Measurements from ENCODE around the gene IFT22.
"Not testable (repeated sequence)": the region's sequence is repeated elsewhere in the genome, so short reads cannot be mapped to it uniquely, and the experiment has no call there.

Gene IFT22

DNA sequence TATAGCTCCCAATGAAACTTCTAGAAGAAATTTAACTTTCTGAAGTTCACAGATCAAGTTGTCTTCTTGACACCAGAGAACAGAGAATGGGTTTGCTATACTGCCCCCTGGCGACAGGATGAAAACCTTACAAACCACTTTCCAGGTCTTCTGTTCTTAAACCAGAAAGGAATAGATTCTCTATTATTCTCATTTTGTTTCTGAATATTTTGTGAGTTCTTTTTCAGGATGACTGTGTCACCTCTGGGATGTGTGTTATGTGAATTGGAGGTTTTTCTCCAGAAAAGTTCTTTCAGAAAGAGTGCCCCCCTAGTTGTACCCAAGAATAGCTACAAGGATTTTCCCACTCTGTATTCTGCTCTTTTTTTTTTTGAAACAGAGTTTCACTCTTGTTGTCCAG is 6.3 kb downstream of the IFT22 start:
- DNase-seq (ENCODE audit: low read depth, low spot score): peak; percentile 47

DNA sequence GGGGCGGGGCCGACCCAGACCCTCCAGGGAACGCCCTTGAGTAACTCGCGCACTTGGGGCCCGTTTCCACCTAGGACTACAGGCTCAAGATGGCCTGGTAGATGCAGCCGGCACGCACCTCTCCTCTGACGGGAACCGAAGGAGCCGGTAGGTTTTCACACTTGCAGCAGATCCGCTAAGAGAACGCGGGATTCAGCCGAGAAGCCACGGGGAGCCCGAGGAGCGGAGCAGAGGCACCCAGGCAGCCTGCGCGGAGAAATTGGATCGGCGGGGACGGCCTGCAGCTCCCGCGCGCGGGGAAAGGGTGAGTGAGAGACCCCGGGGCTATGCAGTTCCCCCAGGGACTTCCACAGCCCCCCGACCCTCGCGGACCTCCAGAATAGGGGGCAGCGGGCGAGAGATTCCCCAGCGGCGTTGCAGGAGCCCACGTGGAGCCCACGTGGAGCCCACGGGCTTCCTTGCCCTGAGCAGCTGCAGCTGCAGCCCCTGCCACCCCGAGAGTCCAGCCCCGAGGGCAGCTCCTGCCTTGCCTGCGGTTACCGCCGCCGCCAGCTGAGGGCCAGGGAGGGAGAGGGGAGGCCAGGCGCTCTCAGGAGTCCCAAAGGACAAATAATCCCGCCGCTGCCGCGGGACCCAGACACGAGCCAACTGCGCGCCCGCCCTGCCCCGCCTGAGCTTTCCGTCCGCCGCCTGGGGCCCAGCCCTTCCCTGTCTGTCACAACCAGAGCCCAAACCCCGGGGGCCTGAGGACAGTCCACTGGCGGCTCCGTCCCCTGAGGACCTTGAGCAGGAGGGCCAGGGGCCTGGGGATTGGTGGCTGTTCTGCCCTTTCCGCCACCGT is 13.1 kb downstream of the IFT22 start:
- DNase-seq (ENCODE audit: low read depth, low spot score): peak; percentile 88

DNA sequence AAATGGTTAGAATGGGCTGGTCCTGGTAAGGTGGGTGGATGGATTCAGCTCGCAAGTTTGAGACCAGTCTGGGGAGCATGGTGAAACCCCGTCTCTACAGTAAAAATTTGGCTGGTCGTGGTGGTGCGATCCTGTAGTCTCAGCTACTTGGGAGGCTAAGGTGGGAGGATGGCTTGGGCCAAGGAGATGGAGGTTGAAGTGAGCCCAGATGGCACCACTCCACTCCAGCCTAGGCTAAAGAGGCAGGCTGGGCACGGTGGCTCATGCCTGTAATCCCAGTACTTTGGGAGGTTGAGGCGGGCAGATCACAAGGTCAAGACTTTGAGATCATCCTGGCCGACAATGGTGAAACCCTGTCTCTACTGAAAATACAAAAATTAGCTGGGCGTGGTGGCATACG is 15.3 kb downstream of the IFT22 start:
- DNase-seq (ENCODE audit: low read depth, low spot score): no peak

DNA sequence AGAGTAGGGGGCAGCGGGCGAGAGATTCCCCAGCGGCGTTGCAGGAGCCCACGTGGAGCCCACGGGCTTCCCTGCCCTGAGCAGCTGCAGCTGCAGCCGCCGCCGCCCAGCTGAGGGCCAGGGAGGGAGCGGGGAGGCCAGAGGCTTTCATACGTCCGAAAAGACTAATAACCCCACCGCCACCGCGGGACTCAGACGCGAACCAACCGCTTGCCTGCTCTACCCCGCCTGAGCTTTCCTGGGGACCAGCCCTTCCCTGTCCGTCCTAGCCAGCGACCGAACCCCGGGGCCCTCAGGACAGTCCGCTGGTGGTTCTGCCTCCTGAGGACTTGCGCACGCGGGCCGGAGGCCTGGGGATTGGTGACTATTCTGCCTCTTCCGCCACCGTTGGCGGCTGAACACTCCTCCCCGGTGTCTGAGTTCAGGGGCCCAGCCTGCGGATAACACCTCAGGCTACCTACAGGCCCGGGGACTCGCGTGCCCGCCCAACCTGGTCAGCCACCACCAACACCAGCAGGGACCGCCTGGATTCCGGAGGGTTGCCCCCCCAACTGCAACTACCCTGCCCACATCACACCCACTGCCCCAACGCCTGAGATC is 18.4 kb downstream of the IFT22 start:
- DNase-seq (ENCODE audit: low read depth, low spot score): peak; percentile 82

DNA sequence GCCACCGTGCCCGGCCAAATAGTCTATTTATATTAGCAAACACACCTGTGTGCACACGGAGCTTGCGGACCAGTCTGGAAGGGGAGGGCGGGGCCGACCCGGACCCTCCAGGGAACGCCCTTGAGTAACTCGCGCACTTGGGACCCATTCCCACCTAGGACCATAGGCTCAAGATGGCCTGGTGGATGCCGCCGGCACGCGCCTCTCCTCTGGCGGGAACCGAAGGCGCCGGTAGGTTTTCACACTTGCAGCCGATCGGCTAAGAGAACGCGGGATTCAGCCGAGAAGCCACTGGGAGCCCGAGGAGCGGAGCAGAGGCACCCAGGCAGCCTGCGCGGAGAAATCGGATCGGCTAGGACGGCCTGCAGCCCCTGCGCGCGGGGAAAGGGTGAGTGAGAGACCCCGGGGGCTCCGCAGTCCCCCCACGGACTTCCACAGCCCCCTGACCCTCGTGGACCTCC is 18.9 kb downstream of the IFT22 start:
- DNase-seq (ENCODE audit: low read depth, low spot score): peak; percentile 86

DNA sequence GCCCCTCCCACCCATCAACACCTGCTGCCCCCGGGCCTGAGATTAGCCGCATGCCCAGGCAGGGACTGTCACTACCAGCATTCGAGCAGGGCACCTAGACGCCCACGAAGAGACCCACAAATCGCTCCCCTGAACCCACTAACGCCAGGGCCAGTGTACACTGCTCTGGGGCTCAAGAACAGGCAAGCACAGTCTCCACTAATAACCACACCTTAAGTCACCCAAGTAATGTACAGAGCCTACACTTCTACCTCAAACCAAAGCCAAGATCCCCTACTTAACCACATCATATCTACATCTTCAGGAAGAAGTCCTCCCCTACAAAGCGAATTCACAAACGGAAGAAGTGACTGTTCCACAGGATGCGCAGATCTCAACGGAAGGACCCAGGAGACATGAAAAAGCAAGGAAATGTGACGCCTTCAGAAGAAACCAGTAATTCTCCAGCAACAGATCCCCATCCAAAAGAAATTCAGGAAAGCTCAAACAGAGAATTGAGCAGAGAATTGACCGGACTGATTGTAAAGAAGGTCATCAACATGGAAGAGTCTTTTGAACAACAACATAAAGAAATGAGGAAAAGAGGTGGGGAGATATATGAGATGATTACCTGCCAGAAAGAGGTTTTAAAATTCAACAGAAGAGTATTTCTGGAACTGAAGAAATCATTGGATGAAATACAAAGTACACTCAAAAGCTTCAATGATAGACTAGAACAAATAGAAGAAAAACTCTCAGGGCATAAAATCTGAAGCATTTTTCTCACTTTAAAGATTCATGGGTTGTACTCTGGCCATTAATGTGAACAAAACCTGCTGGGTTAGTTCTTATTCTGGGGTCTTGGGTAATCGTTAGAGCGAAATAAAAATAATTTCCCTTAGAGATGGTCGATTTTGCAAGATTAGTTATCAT is 20.9 kb downstream of the IFT22 start:
- no peak for DNase-seq (ENCODE audit: low read depth, low spot score)

DNA sequence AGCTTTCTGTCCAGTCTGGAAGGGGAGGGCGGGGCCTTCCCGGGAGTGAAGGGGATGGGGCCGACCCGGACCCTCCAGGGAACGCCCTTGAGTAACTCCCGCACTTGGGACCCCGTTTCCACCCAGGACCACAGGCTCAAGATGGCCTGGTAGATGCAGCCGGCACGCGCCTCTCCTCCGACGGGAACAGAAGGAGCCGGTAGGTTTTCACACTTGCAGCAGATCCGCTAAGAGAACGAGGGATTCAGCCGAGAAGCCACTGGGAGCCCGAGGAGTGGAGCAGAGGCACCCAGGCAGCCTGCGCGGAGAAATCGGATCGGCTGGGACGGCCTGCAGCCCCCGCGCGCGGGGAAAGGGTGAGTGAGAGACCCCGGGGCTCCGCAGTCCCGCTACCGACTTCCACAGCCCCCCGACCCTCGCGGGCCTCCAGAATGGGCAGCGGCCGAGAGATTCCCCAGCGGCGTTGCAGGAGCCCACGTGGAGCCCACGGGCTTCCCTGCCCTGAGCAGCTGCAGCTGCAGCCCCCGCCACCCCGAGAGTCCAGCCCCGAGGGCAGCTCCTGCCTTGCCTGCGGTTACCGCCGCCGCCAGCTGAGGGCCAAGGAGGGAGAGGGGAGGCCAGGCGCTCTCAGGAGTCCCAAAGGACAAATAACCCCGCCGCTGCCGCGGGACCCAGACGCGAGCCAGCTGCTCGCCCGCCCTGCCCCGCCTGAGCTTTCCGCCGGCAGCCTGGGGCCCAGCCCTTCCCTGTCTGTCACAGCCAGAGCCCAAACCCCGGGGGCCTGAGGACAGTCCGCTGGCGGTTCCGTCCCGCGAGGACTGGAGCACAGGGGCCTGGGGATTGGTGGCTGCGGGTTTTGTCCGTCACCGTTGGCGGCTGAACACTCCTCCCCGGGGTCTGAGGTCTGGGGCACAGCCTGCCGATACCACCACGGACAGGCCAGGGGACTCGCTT is 21.8 kb downstream of the IFT22 start:
- DNase-seq (ENCODE audit: low read depth, low spot score): peak; percentile 76

DNA sequence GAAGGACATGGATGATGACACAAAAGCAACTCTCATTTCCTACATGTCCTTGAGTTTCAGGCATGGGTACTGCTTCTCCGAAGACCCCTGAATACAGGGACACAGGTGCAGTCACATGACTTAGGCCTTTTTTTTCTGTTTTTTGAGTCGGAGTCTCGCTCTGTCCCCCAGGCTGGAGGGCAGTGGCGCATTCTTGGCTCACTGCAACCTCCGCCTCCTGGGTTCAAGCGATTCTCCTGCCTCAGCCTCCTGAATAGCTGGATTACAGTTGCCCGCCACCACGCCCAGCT is 26.8 kb downstream of the IFT22 start:
- DNase-seq (ENCODE audit: low read depth, low spot score): no peak

DNA sequence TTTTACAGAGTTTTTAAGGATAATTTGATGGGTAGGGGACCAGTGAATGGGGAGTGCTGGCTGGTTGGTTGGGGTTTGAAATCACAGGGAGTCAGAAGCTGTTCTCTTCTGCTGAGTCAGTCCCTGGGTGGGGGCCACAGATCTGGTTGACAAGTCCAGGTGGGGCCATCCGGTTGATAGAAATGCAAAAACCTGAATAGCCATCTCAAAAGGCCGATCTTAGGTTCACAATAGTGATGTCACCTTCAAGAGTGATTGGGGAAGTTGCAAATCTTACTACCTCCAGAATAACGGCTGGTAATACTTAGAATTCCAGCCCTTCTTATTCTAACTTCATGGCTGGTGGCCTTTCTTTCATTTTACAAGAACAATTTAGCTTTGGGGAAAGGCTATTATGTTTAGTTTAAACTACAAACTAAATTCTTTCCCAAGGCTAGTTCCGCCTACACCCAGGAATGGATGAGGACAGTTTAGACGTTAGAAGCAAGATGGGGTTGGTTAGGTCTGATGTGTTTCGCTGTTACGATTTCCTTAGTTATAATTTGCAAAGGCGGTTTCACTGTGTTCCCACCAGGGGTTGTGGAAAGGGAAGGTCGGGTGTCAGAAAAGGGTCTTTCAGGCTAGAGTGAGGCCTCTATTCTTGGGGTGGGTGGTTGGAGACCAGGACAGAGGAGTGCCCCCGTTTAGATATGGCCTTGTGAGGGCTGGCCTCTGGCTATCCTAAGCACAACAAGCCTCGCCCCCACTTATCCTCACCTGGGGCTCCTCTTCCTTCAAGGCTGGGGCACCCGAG is 27.4 kb downstream of the IFT22 start:
- DNase-seq (ENCODE audit: low read depth, low spot score): peak; percentile 93

DNA sequence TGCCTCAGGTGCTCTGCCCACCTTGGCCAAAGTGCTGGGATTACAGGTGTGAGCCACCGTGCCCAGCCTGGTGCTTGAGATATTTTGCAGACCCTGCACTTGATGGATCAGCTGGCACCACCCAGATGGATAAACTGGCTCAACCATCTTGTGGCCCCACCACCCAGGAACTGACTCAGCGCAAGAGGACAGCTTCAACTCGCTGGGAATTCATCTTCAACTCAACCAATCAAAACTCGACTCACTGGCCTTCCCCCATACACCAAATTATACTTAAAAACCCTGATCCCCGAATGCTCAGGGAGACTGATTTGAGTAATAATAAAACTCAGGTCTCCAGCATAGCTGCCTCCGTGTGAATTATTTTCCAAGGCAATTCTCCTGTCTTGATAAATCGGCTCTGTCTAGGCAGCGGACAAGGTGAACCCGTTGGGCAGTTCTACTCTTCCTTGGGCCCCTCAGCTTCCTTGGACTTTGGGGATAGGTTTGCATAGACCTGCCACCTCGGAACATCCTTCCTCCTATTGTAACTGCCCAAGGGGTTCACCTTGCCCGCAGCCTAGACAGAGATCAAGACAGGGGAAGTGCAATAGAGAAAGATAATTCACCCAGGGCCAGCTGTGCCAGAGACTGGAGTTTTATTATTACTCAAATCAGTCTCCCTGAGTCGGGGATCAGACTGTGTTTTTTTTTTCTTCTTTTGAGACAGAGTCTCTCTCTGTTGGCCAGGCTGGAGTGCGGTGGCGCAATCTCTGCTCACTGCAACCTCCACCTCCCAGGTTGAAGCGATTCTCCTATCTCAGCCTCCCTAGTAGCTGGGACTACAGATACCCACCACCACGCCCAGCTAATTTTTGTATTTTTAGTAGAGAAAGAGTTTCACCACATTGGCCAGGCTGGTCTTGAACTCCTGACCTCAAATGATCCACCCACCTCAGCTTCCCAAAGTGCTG is 28.3 kb downstream of the IFT22 start:
- not testable (repeated sequence) for DNase-seq (ENCODE audit: low read depth, low spot score)

DNA sequence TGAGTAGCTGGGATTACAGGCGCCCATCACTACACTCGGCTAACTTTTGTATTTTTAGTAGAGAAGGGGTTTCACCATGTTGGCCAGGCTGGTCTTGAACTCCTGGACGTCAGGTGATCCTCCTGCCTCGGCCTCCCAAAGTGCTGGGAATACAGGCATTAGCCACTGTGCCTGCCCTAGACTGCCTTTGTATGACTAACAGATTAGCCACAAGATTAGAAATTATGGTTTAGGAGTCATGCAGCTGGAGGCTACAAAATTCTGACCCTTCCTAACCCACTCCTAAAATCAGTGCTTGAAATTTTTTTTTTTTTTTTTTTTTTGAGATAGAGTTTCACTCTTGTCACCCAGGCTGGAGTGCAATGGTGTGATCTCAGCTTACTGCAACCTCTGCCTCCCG is 29.0 kb downstream of the IFT22 start:
- DNase-seq (ENCODE audit: low read depth, low spot score): not testable (repeated sequence)

DNA sequence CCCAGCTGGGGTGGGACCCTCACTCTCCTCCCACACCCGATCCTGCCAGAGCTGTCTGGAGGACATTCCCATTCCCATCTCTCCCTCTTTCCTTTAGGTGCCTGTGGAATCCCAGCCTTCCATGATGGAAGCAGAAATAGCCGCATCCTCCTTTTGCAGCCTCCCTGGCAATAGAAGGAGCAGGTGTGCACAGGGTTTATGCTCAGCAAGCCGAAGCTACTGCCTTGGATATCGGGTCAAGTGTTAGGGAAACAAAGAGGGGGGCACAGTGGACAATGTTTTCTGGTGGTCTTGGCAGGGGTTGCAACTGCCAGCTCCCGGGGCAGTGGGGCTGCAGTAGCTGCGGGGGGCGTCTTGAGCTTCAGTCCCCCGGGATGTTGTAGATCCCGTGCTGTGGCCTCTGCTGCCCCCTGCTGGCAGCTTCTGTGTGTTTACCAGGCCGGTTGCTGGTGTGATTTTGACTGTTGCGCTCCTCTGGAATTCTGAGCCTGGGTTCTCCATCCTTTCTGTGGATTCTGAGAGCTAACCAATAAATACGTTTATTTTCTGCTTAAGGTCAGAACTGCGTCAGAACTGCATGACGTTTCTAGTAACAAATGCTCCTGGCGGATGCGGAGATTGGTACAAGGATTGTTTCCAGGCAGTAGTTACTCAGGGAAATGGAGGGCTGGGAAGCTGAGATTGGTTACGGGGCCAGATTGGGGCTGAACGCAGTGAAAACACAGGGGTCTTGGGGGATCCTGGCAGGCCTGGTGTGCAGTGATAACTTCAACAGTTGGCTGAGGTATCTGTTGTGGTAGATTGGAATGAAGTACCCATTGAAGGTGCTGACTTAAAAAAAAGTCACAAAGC is 31.2 kb downstream of the IFT22 start:
- peak; percentile 79 for DNase-seq (ENCODE audit: low read depth, low spot score)

DNA sequence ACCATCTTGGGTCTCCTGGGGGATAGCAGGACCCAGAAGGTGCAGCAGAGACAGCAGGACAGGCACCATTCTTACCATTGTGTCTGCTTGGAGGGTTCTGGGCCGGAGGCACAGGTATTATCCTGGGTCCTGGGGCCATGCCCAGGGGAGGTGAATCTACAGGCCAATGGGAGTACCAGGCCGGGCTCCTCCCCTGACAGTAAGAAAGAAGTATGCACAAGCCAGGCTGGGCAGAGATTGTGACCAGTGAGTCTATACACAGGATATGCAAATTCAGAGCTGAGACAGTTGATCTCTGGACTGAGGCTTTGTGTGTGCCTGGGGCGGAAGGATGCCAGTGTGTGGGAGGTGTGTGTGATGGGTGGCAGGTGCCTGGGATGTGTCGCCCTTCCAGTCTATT is 31.9 kb downstream of the IFT22 start:
- not testable (repeated sequence) for DNase-seq (ENCODE audit: low read depth, low spot score)

DNA sequence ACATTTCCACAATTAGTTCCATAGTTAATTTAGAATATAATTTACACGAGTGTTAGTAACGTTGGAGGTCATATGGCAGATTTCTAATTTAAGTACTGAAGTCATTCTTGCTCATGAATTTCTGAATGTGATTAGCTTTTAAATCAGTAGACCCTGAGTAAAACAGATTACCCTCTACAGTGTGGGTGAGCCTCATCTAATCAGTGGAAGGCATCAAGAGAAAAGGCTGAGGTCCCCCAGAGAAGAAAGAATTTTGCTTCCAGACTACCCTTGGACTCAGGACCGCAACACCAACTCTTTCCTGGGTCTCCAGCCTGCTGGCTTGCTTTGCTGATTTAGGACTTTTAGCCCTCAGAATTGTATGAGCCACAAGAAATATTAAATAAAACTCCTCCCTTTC is 33.2 kb downstream of the IFT22 start:
- DNase-seq (ENCODE audit: low read depth, low spot score): no peak

DNA sequence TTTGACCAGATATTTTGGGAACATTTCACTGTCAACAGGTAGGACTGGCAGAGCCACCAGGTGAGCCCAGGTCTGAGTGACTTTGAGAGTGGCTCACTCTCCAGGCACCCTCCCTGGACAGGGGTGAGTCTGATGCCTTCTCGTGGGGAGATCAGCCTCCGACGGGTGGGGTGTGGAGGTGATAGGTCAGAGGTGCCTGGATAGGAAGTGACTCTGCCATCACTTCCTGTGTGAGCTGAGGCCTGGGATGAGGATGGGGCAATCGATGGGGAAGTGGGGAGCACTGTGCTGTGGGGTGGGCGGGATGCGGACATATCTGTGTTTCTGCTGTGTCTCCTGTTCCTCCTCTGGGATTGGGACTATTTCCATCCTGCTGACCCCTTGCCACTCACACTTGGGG is 34.6 kb downstream of the IFT22 start:
- no peak for DNase-seq (ENCODE audit: low read depth, low spot score)

DNA sequence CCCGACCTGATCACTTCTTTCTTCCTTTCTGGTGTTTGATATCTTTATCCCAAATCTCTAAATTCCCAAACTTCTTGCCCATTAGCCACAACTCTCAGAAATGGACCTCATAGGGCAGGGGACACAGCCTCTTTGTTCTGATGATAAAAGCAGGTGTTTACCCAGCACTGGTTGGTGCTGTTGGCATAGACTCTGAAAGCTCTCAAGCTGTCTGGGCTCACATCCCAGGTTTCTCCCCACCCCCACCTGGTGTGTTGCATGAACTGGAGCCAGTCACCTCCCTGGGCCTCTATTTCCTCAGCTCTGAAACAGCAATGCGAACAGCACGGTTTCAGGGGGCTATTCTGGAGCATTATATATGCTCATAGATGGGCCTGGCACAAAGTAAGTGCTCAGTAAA is 35.7 kb downstream of the IFT22 start:
- DNase-seq (ENCODE audit: low read depth, low spot score): not testable (repeated sequence)

DNA sequence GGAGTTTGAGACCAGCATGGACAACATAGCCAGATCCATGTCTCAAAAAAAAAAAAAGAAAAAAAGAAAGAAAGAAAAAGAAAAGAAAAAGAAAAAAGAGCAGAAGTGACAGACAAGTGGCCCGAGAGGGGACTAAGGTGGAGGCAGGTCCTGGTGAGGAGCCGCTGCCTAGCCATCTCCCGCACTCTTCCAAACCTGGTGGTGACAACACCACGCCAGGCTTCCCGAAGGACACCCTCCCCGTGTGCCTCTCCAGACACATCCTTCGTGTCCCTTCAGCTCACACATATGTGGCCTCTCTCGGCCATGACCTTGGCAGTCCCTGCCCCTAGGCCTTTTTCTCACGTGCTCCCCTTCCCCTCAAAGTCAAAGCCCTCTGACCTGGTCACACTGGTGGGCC is 36.4 kb downstream of the IFT22 start:
- DNase-seq (ENCODE audit: low read depth, low spot score): no peak

DNA sequence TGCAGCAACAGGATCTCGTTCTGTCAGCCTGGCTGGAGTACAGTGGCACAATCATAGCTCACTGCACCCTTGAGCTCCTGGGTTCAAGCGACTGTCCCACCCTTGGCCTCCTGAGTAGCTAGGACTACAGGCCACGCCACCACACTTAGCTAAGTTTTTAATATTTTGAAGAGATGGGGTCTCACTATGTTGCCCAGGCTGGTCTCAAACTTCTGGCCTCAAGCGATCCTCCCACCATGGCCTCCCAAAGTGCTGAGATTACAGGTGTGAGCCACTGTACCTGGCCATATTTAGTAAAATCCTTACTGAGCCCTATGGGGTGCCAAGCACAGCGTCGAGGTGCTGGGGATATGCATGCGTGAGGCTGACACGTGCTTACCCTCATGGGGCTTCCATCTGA is 40.7 kb downstream of the IFT22 start:
- not testable (repeated sequence) for DNase-seq (ENCODE audit: low read depth, low spot score)

Data from ELF-1 (cell line).